Measurements from ENCODE around the gene NMRK1. TPM values are rescaled to one million over a fixed set of nuclear protein-coding genes. Genes with fewer than 3 reads are reported as not detected.

Gene NMRK1
- total RNA-seq, 1 experiment from 2014 or later: 5.8 TPM

Other genes with a start within 250 kb of the NMRK1 start
- gene TRPM6, start 200.2 kb downstream of the NMRK1 start, total RNA-seq (2014; rRNA removed; shearing (Covaris generic)): 0.12 and 0.29 TPM in 2 replicates
- 13.5 and 16.6 TPM in 2 replicates for gene C9orf40, start 135.2 kb downstream of the NMRK1 start, total RNA-seq (2014; rRNA removed; shearing (Covaris generic))
- 19.6 and 30.3 TPM in 2 replicates for gene CARNMT1, start 59.9 kb downstream of the NMRK1 start, total RNA-seq (2014; rRNA removed; shearing (Covaris generic))
- 29.7 and 32.3 TPM in 2 replicates for gene OSTF1, start 359 bp upstream of the NMRK1 start, total RNA-seq (2014; rRNA removed; shearing (Covaris generic))

All from H4 (cell line).